ENCODE data around the gene TACR1. TPM values are rescaled to one million over a fixed set of nuclear protein-coding genes. Genes with fewer than 3 reads are reported as not detected.
"Not testable (repeated sequence)": the region's sequence is repeated elsewhere in the genome, so short reads cannot be mapped to it uniquely, and the experiment has no call there.

The TACR1 gene
- total and polyA plus RNA-seq, 4 experiments from 2014 or later: 0.11 TPM; not detected in 3

- no peaks in the 10 kb centered on the region for H3K4me1 Mint-ChIP-seq
- no peak for DNase-seq
- no peaks in the 10 kb centered on the region for H3K36me3 ChIP-seq (ENCODE audit: insufficient read depth, low read length)
- no peak overlapping the region for H3K27ac ChIP-seq (ENCODE audit: low read depth, low read length)
- H3K9me3 Mint-ChIP-seq: no peaks in the 10 kb centered on the region
- no peak overlapping the region for H3K4me3 Mint-ChIP-seq
- no peak overlapping the region for H3K27ac Mint-ChIP-seq
- ChIA-PET CTCF (ENCODE audit: partially characterized antibody) (interaction anchor here (0.6 kb wide), 1 partner anchor 440 kb away, joined by 3 read pairs; no protein-coding TSS in a partner anchor), POLR2A (ENCODE audit: partially characterized antibody) (no interaction called here)
- peaks cover 0 to 3% of the 10 kb centered on the region in 2 donors for H3K27me3 Mint-ChIP-seq
- H3K4me3 ChIP-seq (ENCODE audit: low read length in 2 of 2): no peak overlapping the region
- no peaks in the 10 kb centered on the region for H3K27me3 ChIP-seq (ENCODE audit: insufficient read depth, low read length)
- intact Hi-C loops (cut with micrococcal nuclease): no loop called here
- no peaks in the 10 kb centered on the region for H3K36me3 Mint-ChIP-seq
- no peaks in the 10 kb centered on the region for H3K9me3 ChIP-seq (ENCODE audit: control insufficient read depth in 1 of 2, low read length in 2 of 2)
- H3K4me1 ChIP-seq (ENCODE audit: insufficient read depth, low read length): no peaks in the 10 kb centered on the region
Observed at GRCh38 chr2:75175456-75175855, 23.9 kb downstream of the TACR1 start.

GRCh38 chr2:75174981-75175380, 24.3 kb downstream of the TACR1 start:
- H3K36me3 Mint-ChIP-seq: no peaks in the 10 kb centered on the region

GRCh38 chr2:75174519-75174918, 24.8 kb downstream of the TACR1 start:
- H3K4me3 Mint-ChIP-seq: no peak overlapping the region
- no peaks in the 10 kb centered on the region for H3K4me1 Mint-ChIP-seq
- H3K27me3 ChIP-seq (ENCODE audit: insufficient read depth, low read length): no peaks in the 10 kb centered on the region
- no peaks in the 10 kb centered on the region for H3K36me3 Mint-ChIP-seq
- H3K27me3 Mint-ChIP-seq: peaks cover 0 to 3% of the 10 kb centered on the region in 2 donors
- ChIA-PET CTCF (ENCODE audit: partially characterized antibody) (no interaction called here), POLR2A (ENCODE audit: partially characterized antibody) (no interaction called here)
- no peak for DNase-seq
- H3K9me3 ChIP-seq (ENCODE audit: control insufficient read depth in 1 of 2, low read length in 2 of 2): no peaks in the 10 kb centered on the region
- no peak overlapping the region for H3K27ac ChIP-seq (ENCODE audit: low read depth, low read length)
- intact Hi-C loops (cut with micrococcal nuclease): no loop called here
- no peaks in the 10 kb centered on the region for H3K36me3 ChIP-seq (ENCODE audit: insufficient read depth, low read length)
- no peaks in the 10 kb centered on the region for H3K4me1 ChIP-seq (ENCODE audit: insufficient read depth, low read length)
- no peak overlapping the region for H3K4me3 ChIP-seq (ENCODE audit: low read length in 2 of 2)
- no peak overlapping the region for H3K27ac Mint-ChIP-seq
- H3K9me3 Mint-ChIP-seq: no peaks in the 10 kb centered on the region

More at GRCh38 chr2:75174981-75175380, 24.3 kb downstream of the TACR1 start:
- no peaks in the 10 kb centered on the region for H3K9me3 ChIP-seq (ENCODE audit: control insufficient read depth in 1 of 2, low read length in 2 of 2)
- no peak overlapping the region for H3K27ac ChIP-seq (ENCODE audit: low read depth, low read length)
- H3K4me3 Mint-ChIP-seq: no peak overlapping the region
- no peaks in the 10 kb centered on the region for H3K4me1 ChIP-seq (ENCODE audit: insufficient read depth, low read length)
- no peaks in the 10 kb centered on the region for H3K27me3 ChIP-seq (ENCODE audit: insufficient read depth, low read length)
- no peaks in the 10 kb centered on the region for H3K36me3 ChIP-seq (ENCODE audit: insufficient read depth, low read length)
- H3K9me3 Mint-ChIP-seq: no peaks in the 10 kb centered on the region
- DNase-seq: no peak
- H3K4me1 Mint-ChIP-seq: no peaks in the 10 kb centered on the region
- peaks cover 0 to 3% of the 10 kb centered on the region in 2 donors for H3K27me3 Mint-ChIP-seq
- H3K4me3 ChIP-seq (ENCODE audit: low read length in 2 of 2): no peak overlapping the region
- H3K27ac Mint-ChIP-seq: no peak overlapping the region
- CTCF ChIA-PET (ENCODE audit: partially characterized antibody): no interaction called here
- POLR2A ChIA-PET (ENCODE audit: partially characterized antibody): no interaction called here
- intact Hi-C loops (cut with micrococcal nuclease): no loop called here

GRCh38 chr2:75173740-75174139, 25.6 kb downstream of the TACR1 start:
- no peak overlapping the region for H3K4me3 Mint-ChIP-seq
- no peak overlapping the region for H3K27ac Mint-ChIP-seq
- Histone ChIP-seq H3K27ac (ENCODE audit: low read depth, low read length) (no peak overlapping the region), H3K4me3 (ENCODE audit: low read length in 2 of 2) (no peak overlapping the region), H3K36me3 (ENCODE audit: insufficient read depth, low read length) (no peaks in the 10 kb centered on the region), H3K4me1 (ENCODE audit: insufficient read depth, low read length) (no peaks in the 10 kb centered on the region), H3K27me3 (ENCODE audit: insufficient read depth, low read length) (no peaks in the 10 kb centered on the region), H3K9me3 (ENCODE audit: control insufficient read depth in 1 of 2, low read length in 2 of 2) (no peaks in the 10 kb centered on the region)
- intact Hi-C loops (cut with micrococcal nuclease): no loop called here
- no peaks in the 10 kb centered on the region for H3K9me3 Mint-ChIP-seq
- no peak for DNase-seq
- ChIA-PET POLR2A (ENCODE audit: partially characterized antibody) (no interaction called here), CTCF (ENCODE audit: partially characterized antibody) (no interaction called here)
- no peaks in the 10 kb centered on the region for H3K36me3 Mint-ChIP-seq
- no peaks in the 10 kb centered on the region for H3K4me1 Mint-ChIP-seq
- H3K27me3 Mint-ChIP-seq: peaks cover 0 to 3% of the 10 kb centered on the region in 2 donors

DNA sequence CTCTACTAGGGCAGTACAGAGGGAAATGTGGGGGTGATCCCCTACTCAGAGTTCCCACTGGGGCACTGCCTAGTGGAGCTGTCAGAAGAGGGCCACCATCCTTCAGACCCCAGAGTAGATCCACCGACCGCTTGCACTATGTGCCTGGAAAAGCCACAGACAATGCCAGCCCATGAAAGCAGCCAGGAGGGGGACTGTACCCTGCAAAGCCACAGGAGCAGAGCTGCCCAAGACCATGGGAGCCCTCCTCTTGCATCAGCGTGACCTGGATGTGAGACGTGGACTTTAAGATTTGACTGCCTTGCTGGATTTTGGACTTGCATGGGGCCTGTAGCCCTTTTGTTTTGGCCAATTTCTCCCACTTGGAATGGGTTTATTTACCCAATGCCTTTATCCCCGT, 27.9 kb downstream of the TACR1 start:
- H3K36me3 ChIP-seq (ENCODE audit: insufficient read depth, low read length); H3K9me3 ChIP-seq (ENCODE audit: control insufficient read depth in 1 of 2, low read length in 2 of 2); H3K36me3 Mint-ChIP-seq; H3K4me1 Mint-ChIP-seq; POLR2A ChIA-PET (ENCODE audit: partially characterized antibody); H3K4me1 ChIP-seq (ENCODE audit: insufficient read depth, low read length); CTCF ChIA-PET (ENCODE audit: partially characterized antibody); H3K4me3 ChIP-seq (ENCODE audit: low read length in 2 of 2); H3K9me3 Mint-ChIP-seq; H3K27ac ChIP-seq (ENCODE audit: low read depth, low read length); DNase-seq; H3K27me3 Mint-ChIP-seq; intact Hi-C loops (cut with micrococcal nuclease); H3K4me3 Mint-ChIP-seq; H3K27ac Mint-ChIP-seq; H3K27me3 ChIP-seq (ENCODE audit: insufficient read depth, low read length): not testable (repeated sequence)

DNA sequence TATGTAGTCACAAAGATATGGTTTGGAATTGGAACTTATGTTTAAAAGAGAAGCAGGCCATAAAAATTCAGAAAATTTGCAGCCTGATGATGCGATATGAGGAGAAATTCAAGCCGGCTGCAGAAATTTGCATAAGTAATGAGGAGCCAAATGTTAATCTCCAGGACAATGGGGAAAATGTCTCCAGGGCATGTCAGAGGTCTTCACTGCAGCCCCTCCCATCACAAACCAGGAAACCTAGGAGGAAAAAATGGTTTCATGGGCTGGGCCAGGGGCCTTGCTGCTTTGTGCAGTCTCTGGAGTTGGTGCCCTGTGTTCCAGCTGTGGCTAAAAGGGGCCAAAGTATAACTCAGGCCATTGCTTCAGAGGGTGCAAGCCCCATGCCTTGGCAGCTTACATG, 28.4 kb downstream of the TACR1 start:
- Mint-ChIP-seq H3K9me3 (no peaks in the 10 kb centered on the region), H3K4me1 (no peaks in the 10 kb centered on the region), H3K27me3 (peaks cover 0 to 3% of the 10 kb centered on the region in 2 donors), H3K4me3 (no peak overlapping the region), H3K36me3 (no peaks in the 10 kb centered on the region), H3K27ac (no peak overlapping the region)
- Histone ChIP-seq H3K27me3 (ENCODE audit: insufficient read depth, low read length) (no peaks in the 10 kb centered on the region), H3K4me3 (ENCODE audit: low read length in 2 of 2) (no peak overlapping the region), H3K9me3 (ENCODE audit: control insufficient read depth in 1 of 2, low read length in 2 of 2) (no peaks in the 10 kb centered on the region), H3K4me1 (ENCODE audit: insufficient read depth, low read length) (no peaks in the 10 kb centered on the region), H3K27ac (ENCODE audit: low read depth, low read length) (no peak overlapping the region), H3K36me3 (ENCODE audit: insufficient read depth, low read length) (no peaks in the 10 kb centered on the region)
- ChIA-PET POLR2A (ENCODE audit: partially characterized antibody) (no interaction called here), CTCF (ENCODE audit: partially characterized antibody) (no interaction called here)
- intact Hi-C loops (cut with micrococcal nuclease): no loop called here
- DNase-seq: no peak

DNA sequence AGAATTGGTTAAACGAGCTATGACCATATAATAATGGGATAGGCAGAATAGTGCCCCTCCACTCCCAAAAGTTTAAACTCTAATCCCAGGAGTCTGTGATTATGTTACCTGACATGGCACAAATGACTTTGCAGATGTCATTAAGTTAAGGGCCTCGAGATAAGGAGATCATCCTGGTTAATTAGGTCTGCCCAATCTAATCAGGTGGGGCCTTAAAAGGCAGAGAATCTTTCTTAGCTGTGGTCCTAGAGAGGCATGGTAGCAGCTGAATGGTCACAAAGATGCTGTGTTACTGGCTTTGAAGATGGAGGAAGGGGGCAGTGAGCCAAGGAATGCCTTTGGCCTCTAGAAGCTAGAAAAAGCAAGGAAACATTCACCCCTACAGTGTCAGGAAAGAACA, 31.1 kb downstream of the TACR1 start:
- Mint-ChIP-seq H3K27ac (no peak overlapping the region), H3K27me3 (no peaks in the 10 kb centered on the region), H3K4me1 (no peaks in the 10 kb centered on the region), H3K4me3 (no peak overlapping the region), H3K9me3 (no peaks in the 10 kb centered on the region), H3K36me3 (no peaks in the 10 kb centered on the region)
- ChIA-PET CTCF (ENCODE audit: partially characterized antibody) (no interaction called here), POLR2A (ENCODE audit: partially characterized antibody) (no interaction called here)
- Histone ChIP-seq H3K27ac (ENCODE audit: low read depth, low read length) (no peak overlapping the region), H3K36me3 (ENCODE audit: insufficient read depth, low read length) (no peaks in the 10 kb centered on the region), H3K4me3 (ENCODE audit: low read length in 2 of 2) (no peak overlapping the region), H3K27me3 (ENCODE audit: insufficient read depth, low read length) (no peaks in the 10 kb centered on the region), H3K9me3 (ENCODE audit: control insufficient read depth in 1 of 2, low read length in 2 of 2) (no peaks in the 10 kb centered on the region), H3K4me1 (ENCODE audit: insufficient read depth, low read length) (no peaks in the 10 kb centered on the region)
- intact Hi-C loops (cut with micrococcal nuclease): no loop called here
- no peak for DNase-seq

DNA sequence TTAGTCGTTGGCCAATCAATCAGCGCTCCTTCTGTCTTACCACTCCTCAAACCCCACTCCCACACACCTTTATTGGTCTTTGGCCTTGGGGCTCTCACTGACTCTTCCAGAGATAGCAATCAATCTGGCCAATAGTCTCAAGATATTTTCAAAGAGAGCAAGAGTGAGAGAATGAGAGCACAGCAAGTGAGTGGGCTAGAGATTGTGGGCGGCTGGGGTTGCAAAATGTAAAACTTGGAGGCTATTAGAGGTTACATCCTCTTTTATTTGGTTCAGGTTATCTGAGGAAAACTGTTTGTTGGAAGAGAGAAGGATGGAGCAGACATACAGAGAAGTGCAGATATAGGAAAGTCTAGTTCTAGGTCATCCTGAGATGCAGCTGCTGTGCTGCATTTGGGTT, 32.8 kb downstream of the TACR1 start:
- POLR2A ChIA-PET (ENCODE audit: partially characterized antibody): no interaction called here

More for the DNA sequence above, 32.8 kb downstream of the TACR1 start:
- H3K9me3 Mint-ChIP-seq: no peaks in the 10 kb centered on the region
- H3K4me3 Mint-ChIP-seq: no peak overlapping the region
- no peaks in the 10 kb centered on the region for H3K27me3 ChIP-seq (ENCODE audit: insufficient read depth, low read length)
- no peaks in the 10 kb centered on the region for H3K9me3 ChIP-seq (ENCODE audit: control insufficient read depth in 1 of 2, low read length in 2 of 2)
- CTCF ChIA-PET (ENCODE audit: partially characterized antibody): no interaction called here
- H3K36me3 Mint-ChIP-seq: no peaks in the 10 kb centered on the region
- H3K4me1 ChIP-seq (ENCODE audit: insufficient read depth, low read length): no peaks in the 10 kb centered on the region
- no peaks in the 10 kb centered on the region for H3K4me1 Mint-ChIP-seq
- no peaks in the 10 kb centered on the region for H3K36me3 ChIP-seq (ENCODE audit: insufficient read depth, low read length)
- DNase-seq: no peak
- no peak overlapping the region for H3K27ac Mint-ChIP-seq
- H3K27me3 Mint-ChIP-seq: peaks cover 0 to 3% of the 10 kb centered on the region in 2 donors
- H3K4me3 ChIP-seq (ENCODE audit: low read length in 2 of 2): no peak overlapping the region
- H3K27ac ChIP-seq (ENCODE audit: low read depth, low read length): no peak overlapping the region
- intact Hi-C loops (cut with micrococcal nuclease): no loop called here

Measured in CD4-positive, alpha-beta memory T cell (primary cell).